HL-60 (cell line): ENCODE data around the gene IQGAP1.

ENCODE experiments used
- DNase-seq, 2 experiments: peaks; one replicate each; pipeline ENCODE4 v3.0.0-alpha.2; 2010 to 2020; ENCODE audit warnings: low read depth in 1 of 2, low spot score in 1 of 2
- H3K27ac ChIP-seq: fragments of 250-450 bp; sonication (Bioruptor Pico); replicated peaks from 2 replicates; pipeline ENCODE4 v1.5.1; 2020; ENCODE audit warnings: mild to moderate bottlenecking, moderate library complexity
- H3K27me3 ChIP-seq: fragments of 250-450 bp; sonication (Bioruptor Pico); 2 replicates; pipeline ENCODE4 v1.5.1; 2021; ENCODE audit warnings: mild to moderate bottlenecking, moderate library complexity; ENCODE audit not compliant: insufficient read depth, poor library complexity, severe bottlenecking
- H3K4me3 ChIP-seq: replicated peaks from 2 replicates; pipeline ENCODE4 v1.5.1; 2011; ENCODE audit warnings: mild to moderate bottlenecking, control low read depth, low read length; ENCODE audit not compliant: insufficient read depth
- CTCF ChIP-seq: IDR thresholded peaks from one replicate; pipeline ENCODE4 v1.5.1; 2011; ENCODE audit warnings: low read length, control low read depth, inconsistent platforms; ENCODE audit not compliant: insufficient read depth
- GABPA ChIP-seq: IDR thresholded peaks from 2 replicates; pipeline ENCODE4 v1.6.1; 2012; ENCODE audit warnings: low read depth
- POLR2AphosphoS5 ChIP-seq: IDR thresholded peaks from 2 replicates; pipeline ENCODE4 v1.6.1; 2012; ENCODE audit warnings: low read depth
- REST ChIP-seq: IDR thresholded peaks from 2 replicates; pipeline ENCODE4 v1.6.1; 2012; ENCODE audit warnings: low read depth; ENCODE audit not compliant: insufficient replicate concordance
- SPI1 ChIP-seq: IDR thresholded peaks from 2 replicates; pipeline ENCODE4 v1.6.1; 2012; ENCODE audit warnings: low read depth, mild to moderate bottlenecking, borderline replicate concordance

Gene IQGAP1

GRCh38 chr15:90471769-90472168 is 83.7 kb downstream of the IQGAP1 start:
- DNase-seq: no peak
- no peak overlapping the region for H3K4me3 ChIP-seq
- TF ChIP-seq SPI1 (no peak), POLR2AphosphoS5 (no peak), GABPA (no peak)
- no peaks in the 10 kb centered on the region for H3K27me3 ChIP-seq
- no peak overlapping the region for H3K27ac ChIP-seq

GRCh38 chr15:90478846-90479481 is 90.9 kb downstream of the IQGAP1 start:
- no peak for DNase-seq
- Histone ChIP-seq H3K27ac (no peak overlapping the region), H3K27me3 (no peaks in the 10 kb centered on the region), H3K4me3 (no peak overlapping the region)
- TF ChIP-seq POLR2AphosphoS5: no peak

GRCh38 chr15:90479656-90480055 is 91.6 kb downstream of the IQGAP1 start:
- DNase-seq: no peak
- Histone ChIP-seq H3K4me3 (no peak overlapping the region), H3K27ac (no peak overlapping the region), H3K27me3 (no peaks in the 10 kb centered on the region)
- TF ChIP-seq SPI1 (no peak), GABPA (no peak), CTCF (no peak), POLR2AphosphoS5 (no peak), REST (no peak)

GRCh38 chr15:90481023-90481422 is 93.0 kb downstream of the IQGAP1 start:
- H3K27ac ChIP-seq: peak overlapping the region; percentile 3; the same call in 1 of the 2 replicates
- H3K4me3 ChIP-seq: no peak overlapping the region
- H3K27me3 ChIP-seq: no peaks in the 10 kb centered on the region
- TF ChIP-seq SPI1: peak; percentile 74; the same call in 1 of the 2 replicates
- no peak for TF ChIP-seq GABPA
- no peak for TF ChIP-seq CTCF
- no peak for TF ChIP-seq REST
- peak; percentile 82 for TF ChIP-seq POLR2AphosphoS5
- peak; percentile 85 to 92 for DNase-seq
